ENCODE data around the gene PER3.
A peak's percentile ranks its signal among the peaks of the same experiment; 100 is the strongest.

PER3 gene

DNA sequence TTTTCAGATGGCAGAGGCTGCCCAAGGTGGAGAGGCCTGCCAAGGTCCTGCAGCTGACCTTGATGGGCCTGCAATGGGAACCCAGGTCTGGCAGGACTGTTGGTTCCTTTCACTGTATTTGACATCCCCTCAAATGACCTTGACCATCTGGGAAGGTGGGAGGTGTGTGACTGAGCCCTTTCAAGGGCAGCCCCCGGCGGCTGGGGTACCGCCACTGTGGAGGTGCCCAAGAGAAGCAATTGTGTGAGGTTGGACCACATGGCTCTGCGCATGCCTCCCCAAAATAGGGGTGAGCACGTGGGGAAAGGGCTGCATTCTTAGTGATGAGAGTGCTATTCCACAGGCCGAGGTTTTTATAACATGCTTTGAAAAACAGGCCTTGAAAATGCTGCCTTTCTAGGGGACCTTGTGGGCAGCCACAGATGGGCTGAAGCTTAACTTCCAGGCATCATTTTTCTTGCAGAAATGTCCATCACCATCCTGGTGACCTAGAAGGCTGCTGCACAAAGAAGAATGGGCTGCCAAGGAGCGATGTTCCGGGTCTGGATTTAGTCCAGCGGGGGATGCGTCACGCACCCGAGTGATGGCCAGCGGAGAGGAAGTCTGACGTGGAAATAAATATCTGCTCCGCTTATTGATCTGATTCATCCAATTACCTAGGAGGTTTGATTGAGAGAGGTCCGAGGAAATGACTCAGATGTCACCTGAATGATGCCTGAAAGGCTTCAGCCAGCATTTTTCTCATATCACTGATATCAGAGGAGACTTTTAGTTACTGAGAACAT is 85.2 kb downstream of the PER3 start:
- no peak for DNase-seq

DNA sequence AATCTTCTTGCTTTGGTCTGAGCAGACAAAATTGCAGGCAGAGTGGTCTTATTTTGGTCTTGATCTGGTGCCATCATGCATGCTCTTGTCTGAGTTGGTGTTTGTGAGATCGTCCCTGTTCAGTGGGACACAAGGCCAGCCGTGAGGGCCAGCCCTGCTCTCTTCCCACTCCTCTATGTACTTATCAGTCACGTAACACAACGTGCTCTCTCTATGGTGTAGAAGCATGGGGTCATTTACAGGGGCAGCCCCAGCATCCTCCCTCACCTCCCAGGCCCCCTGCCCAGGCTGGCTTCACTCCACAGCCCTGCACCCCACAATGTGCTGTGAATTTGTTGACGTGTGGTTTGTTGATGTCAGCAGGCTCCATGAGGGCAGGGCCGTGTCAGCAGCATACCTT is 87.0 kb downstream of the PER3 start:
- no peak for DNase-seq

DNA sequence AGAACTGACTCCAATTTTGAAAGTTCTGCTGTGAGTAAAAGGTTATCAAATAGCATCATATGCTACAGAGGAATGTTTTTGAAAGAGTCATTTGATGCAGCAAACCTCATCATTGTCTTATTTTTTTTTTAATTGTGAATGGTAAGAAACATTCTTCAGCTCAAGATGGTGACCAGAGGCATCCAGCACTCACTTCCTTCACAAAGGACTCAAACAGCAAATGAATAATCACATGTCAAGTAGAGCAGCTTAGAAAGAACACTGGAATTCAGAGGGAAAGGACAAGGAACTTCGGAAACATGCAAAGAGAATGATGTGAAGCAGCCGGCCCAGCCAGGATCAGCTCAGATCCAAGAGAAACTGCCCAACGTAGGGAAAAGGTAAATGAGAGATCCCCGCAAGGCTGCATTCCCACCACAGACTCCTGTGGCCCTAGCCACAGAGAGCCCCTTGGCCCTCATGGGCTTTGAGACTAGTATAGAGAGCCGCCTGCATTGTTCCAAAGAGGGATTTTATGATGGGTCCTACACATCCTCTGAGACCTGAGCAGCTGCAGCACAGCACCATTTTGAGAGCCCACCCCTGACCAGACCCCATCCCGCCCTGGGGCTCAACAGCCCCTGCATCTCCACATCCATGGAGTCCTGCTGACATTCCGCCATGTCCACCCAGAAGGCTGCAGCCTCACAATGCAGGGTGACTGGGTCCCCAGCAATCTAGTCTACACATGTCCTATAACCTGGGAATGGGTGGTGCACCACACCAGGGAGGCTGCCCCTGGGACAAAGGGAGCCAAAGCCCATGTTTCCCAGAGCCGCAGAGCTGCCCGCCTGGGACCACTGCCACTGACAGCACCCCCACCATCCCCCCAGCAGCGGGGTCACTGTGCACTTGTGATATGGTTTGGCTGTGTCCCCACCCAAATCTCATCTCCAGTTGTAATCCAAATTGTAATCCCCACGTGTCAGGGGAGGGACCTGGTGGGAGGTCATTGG is 90.0 kb downstream of the PER3 start:
- no peak for DNase-seq

DNA sequence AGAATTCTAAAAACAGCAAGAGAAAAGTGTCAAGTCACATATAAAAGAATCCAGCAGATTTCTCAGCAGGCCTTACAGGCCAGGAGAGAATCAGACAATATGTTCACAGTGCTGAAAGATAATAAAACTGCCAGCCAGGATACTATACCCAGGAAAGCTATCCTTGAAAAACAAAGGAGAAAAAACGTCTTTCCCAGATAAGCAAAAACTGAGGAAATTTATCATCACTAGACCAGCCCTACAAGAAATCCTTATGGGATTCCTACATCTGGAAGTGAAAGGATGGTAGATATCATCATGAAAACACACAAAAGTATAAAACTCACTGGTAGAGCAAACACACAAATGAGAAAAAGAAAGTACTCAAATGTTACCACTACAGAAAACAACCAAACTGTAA is 93.9 kb downstream of the PER3 start:
- no peak for DNase-seq

DNA sequence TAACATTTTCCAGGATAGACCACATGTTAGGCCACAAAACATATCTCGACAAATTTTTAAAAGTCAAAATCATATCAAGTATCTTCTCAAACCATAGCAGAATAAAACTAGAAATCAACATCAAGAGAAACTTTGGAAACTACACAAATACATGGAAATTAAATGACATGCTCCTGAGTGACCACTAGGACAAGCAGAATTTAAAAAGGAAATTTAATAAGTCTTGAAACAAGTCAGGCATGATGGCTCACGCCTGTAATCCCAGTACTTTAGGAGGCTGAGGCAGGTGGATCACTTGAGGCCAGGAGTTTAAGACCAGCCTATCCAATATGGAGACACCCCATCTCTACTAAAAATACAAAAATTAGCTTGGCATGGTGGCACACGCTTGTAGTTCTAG is 95.1 kb downstream of the PER3 start:
- DNase-seq, result no peak

DNA sequence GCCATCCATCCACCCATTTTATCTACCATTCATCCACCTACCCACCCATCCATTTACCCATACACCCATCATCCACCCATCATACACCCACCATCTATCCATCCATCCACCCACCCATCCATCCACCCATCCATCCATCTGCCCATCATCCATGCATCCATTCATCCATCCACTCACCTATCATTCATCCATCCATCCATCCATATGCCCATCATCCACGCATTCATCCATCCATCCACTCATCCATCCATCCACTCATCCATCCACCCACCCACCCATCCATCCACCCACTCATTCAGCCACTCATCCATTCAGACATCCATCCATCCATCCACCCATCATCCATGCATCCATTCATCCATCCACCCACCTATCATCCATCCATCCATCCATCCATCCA is 100.7 kb downstream of the PER3 start:
- DNase-seq, result no peak

DNA sequence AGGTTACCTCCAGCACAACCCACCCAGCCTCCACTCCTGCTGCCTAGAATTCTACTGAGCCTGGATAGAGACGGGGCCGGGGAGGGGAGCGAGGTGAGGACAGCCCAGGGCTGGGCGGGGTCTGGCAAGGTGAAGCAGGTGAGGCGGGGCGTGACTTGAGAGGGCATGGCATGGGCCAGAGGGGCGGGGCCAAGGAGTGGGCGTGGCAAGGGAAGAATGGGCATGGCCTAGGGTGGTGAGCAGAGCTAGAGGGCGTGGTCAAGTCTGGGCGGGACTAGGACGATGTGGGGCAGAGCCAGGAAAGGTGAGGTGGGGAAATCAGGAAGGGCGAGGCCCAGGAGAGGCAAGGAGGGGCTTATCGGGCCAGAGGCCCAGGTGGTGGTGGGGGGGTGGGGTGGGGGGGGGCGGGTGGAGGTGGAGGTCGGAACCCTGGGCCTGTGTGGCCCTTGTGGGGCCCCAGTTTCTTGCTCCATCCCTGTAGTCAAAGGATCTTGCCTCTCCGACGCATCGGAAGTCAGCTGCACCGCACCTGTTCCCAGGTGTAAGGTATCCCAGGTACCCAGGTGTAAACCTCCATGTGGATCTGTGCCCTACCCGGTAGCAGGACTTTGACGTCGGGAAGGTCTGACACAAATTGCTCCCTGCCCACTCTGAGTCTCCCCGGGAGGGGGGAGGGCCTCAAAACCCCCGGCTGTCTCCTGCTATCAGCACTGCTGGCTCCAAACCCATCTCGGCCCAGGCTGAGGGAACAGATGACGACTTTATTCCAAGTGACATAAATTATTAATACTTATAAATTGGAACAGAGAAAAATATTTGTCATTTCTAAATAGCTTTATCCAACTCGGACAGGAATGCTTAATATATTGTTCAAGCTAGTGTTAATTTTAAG is 101.7 kb downstream of the PER3 start:
- DNase-seq, result no peak

DNA sequence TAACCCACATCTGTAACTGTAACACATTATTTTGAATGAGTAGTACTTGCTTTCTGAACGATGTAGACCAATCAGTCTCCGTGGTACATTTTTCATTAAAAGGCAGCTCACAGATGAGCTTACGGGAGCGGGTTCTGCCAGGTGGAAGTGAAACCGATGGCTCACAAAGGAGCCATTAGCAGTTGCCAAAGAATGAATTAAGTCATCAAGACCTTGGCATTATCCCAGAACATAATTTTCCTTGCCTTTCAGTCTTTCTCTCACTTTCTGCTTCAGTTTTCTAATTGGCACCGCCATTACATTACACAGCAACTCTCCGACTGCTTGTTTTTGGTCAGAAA is 102.3 kb downstream of the PER3 start:
- DNase-seq, result peak in 6 of 51 donors; percentile 2 to 38 (median 14)

DNA sequence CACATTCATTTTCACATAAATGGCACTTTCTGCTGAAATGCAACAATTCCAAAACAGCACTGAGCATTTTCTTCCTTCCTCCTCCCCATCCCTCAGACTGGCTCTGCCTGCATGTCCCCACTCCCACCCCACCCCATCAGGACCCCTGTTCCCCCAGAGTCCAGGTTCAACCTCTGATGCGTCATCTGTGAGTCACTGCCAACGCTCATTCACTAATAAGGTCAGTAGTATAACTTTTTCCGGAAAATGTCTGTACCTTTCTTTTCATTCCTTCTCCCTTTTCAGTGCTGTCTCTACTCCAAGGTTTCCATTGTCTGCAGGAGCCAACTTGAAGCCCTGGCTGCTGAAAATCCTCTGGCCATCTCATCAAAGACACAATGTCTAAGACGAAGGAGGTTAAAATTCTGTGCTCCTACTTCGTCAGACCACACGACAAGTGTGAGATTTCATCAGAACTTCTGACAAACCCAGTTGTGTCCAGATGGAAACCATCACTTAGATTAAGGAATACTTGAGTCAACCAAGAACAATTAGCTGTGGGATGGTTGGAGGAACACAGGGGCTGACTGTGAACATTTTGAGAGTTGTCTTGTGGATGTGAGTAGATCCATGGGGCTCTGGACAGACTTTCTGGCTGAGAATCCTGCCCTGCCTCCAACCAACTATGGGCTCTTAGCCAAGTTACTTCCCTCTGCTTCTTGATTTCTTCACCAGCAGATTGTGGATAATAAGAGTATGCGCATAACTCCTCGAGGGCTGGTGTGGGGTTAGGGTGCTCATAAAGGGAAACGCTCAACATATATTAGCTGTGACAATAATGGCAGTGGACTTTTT is 104.4 kb downstream of the PER3 start:
- no peak for DNase-seq

DNA sequence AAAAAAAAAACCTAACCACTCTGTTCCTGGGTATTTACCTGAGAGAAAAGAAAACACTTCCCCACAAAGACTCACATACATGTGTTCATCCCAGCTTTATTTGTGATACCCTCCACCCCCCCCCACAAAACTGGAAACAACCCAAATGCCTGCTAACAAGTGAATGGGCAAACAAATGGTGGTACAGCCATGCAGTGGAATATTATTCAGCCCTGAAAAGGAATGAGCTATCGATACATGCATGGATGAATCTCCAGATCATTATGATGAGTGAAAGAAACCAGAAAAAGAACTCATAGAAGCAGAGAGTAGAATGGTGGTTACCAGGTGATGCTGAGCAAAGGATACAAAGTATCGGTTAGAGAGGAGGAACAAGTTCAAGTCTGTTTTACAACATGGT is 106.8 kb downstream of the PER3 start:
- DNase-seq, result no peak

DNA sequence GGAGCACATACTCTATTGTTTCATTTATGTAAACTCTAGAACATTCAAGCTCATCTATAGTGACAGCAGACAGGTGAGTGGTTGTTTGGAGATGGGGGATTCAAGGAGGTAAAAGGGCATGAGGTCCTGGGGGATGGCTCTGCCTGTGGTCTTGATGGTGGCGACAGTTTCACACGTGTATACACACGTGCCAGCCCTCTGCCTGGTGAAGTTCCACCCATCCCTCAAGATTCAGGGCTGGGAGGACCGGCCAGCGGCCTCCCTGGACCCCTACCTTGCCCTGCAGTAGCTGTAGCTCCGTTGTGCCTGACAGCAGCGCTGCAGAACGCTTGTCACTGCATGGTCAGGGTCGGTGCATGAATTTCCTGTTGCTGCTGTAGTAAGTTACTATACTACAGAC is 107.7 kb downstream of the PER3 start:
- no peak for DNase-seq

DNA sequence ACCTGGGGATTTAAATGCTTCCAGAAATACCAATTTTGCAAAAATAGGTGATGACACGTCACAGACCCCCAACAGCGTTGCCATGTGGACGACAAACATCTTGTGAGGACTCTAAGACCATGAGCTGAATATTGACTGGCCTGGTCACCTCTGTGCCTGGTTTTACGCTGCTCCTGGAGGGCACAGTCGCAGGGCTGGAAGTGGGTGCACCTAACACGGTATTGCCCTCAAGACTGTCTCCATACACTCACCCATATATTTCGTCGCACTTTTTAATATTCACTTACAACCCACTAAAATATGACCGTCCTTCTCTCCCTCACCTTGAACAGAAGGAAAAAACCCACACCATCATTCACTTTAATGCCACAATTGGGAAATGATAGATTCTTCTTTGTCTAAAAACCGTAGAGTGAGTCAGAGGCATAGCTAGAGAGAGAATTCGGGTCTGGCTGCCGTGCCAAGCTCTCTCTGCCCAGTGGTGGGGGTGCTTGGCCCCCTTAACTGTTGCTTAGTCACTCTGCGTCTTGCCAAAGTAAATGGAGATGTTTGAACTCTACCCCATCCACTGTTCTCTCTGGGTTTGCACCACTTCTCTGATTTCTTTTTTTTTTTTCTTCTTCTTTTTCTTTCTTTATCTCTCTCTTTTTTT is 109.6 kb downstream of the PER3 start:
- peak in 10 of 51 donors; percentile 8 to 40 (median 23) for DNase-seq

Measured in hypothalamus (tissue), 51 donors.